ENCODE data around the gene PDGFC.

DNA sequence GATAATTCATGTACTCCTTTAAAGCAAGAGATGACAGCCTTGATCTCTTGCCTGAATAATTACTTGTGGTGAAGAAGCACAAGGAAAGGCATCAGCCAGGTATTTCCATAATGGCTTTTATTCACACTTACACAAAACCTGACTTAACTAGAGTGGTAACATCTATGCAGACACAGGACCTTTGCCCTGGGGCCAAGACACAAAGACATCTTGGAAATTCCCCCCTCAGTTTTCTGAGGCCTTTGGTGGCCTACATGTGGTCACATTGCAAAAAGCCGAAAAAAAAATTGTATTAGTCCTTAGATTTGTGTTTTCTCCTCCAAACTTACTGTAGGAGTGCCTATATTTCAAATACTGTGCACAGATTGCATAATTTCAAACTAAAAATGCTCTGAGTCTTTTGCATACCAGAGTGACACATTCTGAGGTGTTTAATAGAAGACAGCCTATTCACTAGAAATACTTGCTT lies 172.4 kb downstream of the PDGFC start:
- TF ChIP-seq, protein P1, sequence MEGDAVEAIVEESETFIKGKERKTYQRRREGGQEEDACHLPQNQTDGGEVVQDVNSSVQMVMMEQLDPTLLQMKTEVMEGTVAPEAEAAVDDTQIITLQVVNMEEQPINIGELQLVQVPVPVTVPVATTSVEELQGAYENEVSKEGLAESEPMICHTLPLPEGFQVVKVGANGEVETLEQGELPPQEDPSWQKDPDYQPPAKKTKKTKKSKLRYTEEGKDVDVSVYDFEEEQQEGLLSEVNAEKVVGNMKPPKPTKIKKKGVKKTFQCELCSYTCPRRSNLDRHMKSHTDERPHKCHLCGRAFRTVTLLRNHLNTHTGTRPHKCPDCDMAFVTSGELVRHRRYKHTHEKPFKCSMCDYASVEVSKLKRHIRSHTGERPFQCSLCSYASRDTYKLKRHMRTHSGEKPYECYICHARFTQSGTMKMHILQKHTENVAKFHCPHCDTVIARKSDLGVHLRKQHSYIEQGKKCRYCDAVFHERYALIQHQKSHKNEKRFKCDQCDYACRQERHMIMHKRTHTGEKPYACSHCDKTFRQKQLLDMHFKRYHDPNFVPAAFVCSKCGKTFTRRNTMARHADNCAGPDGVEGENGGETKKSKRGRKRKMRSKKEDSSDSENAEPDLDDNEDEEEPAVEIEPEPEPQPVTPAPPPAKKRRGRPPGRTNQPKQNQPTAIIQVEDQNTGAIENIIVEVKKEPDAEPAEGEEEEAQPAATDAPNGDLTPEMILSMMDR (IDR thresholded peaks at IDR 0.05), result no peak
- TF ChIP-seq POLR2A (IDR thresholded peaks at IDR 0.05), result no peak
